HL-60/S4 (cell line): ENCODE results near the gene CEBPZ.
"Not testable (repeated sequence)": the region's sequence is repeated elsewhere in the genome, so short reads cannot be mapped to it uniquely, and the experiment has no call there.

Source experiments
- in situ Hi-C: fragments of 300-500 bp; cut with MboI; formaldehyde crosslinking; loops from 2 replicates; pipeline ENCODE4 v1.14.3; 2022; ENCODE audit warnings: low sequenced_read_pairs

Gene CEBPZ, protein sequence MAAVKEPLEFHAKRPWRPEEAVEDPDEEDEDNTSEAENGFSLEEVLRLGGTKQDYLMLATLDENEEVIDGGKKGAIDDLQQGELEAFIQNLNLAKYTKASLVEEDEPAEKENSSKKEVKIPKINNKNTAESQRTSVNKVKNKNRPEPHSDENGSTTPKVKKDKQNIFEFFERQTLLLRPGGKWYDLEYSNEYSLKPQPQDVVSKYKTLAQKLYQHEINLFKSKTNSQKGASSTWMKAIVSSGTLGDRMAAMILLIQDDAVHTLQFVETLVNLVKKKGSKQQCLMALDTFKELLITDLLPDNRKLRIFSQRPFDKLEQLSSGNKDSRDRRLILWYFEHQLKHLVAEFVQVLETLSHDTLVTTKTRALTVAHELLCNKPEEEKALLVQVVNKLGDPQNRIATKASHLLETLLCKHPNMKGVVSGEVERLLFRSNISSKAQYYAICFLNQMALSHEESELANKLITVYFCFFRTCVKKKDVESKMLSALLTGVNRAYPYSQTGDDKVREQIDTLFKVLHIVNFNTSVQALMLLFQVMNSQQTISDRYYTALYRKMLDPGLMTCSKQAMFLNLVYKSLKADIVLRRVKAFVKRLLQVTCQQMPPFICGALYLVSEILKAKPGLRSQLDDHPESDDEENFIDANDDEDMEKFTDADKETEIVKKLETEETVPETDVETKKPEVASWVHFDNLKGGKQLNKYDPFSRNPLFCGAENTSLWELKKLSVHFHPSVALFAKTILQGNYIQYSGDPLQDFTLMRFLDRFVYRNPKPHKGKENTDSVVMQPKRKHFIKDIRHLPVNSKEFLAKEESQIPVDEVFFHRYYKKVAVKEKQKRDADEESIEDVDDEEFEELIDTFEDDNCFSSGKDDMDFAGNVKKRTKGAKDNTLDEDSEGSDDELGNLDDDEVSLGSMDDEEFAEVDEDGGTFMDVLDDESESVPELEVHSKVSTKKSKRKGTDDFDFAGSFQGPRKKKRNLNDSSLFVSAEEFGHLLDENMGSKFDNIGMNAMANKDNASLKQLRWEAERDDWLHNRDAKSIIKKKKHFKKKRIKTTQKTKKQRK

DNA sequence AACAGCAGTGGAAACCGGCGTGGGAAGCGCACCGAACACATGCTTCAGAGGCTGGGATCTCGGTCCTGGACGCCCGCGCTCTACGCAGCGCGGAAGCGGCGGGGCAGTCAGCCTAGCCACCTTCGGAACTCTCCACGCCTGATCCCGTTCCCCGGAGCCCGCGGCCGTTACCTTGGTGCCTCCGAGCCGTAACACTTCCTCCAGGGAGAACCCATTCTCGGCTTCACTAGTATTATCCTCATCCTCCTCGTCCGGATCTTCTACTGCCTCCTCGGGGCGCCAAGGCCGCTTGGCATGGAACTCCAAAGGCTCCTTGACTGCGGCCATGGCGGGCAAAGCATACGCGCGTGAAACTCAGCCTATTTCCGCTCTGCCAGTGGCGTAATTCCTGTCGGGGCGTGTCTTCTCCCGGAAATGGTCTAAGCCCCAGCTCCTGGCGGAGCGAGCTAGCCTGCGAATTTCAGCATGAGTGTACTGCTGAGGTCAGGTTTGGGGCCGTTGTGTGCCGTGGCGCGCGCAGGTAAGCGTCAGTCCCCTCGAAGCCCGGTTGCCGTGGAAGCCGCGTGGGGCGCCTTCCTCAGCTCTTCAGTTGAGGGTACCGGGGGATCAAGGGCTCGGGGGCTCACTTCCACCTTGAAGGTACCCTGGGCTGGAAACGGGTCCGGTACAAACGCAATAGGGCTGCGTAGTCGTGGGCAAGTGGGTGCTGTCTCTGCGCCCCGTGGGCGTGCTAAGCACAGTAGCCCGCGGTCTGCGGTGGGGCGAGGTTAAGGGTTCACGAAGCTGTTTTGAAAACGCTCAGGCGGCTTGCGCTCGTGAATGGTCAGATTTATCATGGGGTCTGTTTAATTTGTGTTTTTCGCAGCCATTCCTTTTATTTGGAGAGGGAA lies at the start of gene CEBPZ, which contains the start of gene NDUFAF7:
TSS of gene CEBPZ (minus strand) at position 356 of the 890 bp plus-strand sequence. CDS start at position 327, 29 bp downstream.
TSS of gene NDUFAF7 (plus strand) at position 418 of the 890 bp plus-strand sequence. CDS start at position 466, 48 bp downstream.
- in situ Hi-C loops = no loop called here

DNA sequence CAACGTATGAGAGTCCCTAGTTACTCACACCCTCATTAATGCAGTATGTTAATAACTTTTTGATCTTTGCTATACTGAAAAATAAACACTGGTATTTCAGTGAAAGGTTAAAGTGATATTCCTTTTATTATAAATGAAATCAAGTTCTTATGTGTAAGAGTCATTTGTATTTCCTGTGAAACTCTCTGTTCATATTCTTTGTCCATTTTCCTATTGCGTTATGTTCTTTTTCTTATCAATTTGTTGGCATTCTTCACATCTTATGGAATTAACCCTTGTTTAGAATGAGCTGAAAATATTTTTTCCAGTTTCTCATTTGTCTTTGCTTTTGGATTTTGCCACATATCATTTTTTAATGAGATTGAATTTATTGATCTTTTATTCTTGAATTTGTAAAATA lies 44.9 kb upstream of the CEBPZ start:
- in situ Hi-C loops = no loop called here

DNA sequence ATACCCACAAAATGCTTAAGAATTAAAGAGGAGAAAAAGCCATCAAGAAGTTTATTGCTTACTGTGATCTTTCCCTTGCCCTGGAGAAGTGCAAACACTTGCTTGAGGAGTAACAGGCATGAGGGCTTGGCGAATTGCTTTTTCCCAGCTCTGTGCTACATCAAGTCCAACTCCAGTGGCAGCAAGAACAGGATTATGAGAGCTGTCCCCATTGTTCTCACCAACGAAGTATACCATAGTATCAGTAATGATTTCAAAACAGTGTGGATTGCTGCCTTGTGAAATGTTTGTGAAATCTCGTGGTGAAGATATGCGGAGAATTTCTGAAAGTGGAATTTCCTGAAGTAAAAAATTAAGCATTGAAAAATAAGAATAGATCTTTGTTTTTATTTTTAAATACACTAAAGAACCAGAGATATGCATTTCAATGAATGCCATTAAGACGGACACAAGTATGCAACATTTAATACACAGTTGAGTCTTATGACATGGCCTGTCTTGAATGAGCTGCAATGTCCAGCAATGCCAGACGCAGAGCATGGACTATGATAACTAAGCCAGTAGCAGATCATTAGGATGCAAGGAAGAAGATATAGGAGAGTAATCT lies 43.1 kb upstream of the CEBPZ start:
- in situ Hi-C loops = no loop called here

DNA sequence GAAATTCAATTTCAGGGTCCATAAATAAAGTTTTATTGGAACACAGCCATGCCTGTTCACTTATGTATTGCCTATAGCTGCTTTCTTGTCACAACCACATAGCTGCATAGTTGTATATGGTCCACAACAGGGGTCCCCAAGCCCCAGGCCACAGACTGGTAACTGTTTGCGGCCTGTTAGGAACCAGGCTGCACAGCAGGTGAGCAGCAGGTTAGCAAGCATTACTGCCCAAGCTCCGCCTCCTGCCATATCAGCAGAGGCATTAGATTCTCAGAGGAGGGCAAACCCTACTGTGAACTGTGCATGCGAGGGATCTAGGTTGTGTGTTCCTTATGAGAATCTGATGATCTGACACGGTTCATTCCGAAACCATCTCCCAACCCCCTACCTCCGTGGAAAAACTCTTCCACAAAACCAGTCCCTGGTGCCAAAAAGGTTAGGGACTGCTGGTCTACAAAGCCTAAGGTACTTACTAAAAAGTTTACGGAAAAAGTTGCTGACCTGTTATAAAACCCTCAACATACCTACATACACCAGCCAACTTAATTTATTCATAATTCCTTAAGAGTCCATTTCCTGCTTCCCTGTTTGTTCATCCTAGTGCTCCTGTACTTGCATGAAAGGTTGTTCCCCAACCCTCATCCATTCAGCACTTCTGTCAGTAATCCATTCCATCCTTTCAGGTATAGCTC lies 40.1 kb upstream of the CEBPZ start:
- in situ Hi-C loops = no loop called here

DNA sequence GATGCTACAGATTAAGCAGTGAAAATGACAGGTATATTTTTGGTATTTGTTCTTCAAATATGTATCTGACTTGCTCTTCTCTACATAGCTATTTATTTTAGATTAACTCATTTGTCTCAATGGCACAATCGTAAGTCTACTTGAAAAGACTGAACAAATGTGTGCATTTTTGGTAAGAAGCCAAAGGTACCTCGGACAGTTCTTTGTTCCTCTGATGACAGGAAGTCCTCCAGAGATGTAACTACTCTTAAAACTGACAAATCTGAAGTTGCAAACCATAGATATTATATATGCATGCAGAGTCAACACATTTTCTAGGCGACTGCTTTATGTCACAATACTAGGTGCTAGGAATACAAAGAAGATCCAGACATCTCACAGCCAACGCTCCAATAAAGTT lies 36.7 kb upstream of the CEBPZ start:
- in situ Hi-C loops = no loop called here

DNA sequence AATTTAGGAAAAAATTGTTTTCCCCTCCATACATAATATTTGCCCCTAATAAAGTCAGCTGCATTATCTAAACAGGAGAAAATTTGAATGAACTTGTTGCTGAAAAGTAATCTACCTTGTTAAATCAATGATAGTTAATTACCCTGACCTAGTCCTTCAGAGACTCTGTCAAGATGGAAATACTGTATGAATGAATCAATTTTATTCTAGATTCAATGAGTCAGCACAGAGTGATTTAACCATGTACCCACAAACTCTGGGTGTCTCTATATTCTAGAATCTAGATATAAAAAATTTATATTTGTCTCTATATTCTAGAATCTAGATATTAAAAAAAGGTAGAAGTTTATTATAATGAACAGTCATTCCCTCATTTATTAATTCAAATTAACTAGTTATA lies 36.3 kb upstream of the CEBPZ start:
- in situ Hi-C loops = no loop called here

DNA sequence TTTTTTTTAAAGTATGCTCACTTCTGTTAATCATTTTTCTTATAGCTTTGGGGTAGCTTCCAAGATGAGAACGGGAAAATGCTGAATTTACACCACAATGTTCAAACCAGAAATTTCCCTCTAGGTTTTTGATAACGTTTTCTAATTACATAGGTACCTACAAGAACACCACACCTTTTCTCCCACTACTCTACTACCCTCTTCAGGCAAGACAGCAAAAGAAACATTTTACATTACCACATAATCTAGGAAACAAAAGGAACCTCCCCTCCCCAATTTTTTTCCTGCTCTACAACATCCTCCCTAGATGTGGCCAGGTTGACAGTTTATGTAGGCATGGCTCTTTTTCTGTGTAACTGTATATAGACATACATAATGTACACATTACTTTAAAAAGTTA lies 32.4 kb upstream of the CEBPZ start:
- in situ Hi-C loops = no loop called here

DNA sequence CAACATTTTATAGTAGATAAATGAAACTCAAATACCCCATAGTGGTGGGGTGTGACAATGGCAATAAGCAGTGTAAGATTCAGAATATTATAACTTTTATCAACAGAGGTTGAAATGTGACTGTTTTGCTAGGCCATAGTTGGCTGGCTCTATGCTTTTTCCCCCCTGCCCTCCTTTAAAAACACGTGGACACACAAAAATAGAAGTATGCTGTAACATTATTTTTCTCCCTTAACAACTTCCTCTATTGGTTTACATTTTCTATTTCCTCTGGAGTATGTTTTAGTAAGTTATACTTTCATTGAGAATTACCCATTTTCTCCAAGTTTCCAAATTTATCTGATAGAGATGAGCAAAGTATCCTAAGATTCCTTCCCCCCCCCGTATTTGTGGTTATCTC lies 31.1 kb upstream of the CEBPZ start:
- in situ Hi-C loops = no loop called here

DNA sequence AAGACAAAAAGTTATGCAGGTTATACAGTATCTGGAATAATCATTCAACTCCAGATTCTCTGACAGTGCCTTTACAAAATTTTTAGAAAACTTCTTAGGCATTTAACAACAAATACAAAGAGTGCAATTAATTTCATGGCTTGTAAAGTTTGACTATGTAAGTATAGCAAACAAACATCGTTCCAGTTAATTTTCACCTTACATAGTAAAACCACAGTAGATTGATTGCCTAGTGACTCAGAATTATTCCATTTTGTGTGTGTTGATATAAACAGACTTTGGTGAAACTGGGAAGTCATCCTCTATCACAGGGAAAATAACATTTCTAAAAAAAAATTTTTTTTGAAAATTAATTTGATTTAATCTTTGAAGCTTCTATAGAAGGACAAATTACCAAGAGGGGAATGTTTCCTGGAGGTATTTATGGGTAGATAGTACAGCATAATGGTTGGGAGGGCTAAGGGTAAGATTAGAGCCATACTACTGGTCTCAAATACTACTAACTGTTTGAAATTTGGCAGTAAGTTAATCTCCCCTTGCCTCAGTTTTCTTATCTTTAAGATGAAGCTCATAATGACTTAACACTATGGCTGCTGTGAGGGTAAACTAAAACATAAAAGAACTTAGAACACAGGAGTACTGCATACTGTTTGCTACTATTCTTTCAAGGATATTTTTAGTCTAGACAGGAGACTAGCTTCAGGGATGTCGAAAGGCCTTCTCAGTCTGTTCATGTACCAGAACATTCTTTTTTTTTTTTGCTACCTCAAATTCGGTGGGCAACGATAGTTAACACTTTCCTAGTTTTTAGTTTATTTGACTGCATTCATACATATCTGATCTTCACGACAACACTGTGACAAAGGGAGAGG lies 19.7 kb upstream of the CEBPZ start:
- in situ Hi-C loops = no loop called here

DNA sequence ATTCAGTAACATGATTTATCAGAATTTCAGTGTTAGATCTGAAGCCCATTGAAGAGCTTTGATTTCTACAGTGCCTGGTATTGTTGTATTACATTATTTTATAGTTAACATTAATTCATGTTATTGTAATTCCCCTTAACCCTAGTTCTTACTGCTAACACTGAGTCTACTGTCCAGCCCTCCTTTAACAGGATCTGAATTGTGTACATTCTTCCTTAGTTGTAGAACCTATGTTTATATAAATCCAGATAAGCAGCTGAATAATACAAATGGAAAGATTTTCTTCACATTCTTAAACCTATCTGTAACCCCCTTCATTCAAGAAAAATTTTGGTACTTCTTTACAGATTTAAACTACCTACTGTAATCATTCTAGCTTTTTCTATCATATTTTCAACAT lies 14.8 kb upstream of the CEBPZ start:
- in situ Hi-C loops = no loop called here

DNA sequence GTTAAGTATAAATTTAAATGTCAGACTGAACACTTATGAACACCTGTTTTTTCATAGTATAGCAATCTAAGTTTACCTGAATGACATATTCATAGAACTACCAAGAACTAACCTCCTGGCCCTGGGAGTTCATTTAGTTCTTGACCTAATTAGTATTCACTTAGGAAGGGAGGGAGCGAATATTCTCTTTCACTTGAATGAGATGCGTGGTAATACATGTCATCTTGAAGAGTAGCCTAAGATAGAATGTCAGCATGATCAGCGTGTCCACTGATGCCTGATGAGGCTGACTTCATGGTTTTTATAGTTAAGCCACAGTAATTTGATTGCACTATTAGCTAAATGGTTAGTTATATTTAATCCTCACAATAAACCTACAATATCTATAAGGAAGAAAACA lies 13.4 kb upstream of the CEBPZ start:
- in situ Hi-C loops = no loop called here

DNA sequence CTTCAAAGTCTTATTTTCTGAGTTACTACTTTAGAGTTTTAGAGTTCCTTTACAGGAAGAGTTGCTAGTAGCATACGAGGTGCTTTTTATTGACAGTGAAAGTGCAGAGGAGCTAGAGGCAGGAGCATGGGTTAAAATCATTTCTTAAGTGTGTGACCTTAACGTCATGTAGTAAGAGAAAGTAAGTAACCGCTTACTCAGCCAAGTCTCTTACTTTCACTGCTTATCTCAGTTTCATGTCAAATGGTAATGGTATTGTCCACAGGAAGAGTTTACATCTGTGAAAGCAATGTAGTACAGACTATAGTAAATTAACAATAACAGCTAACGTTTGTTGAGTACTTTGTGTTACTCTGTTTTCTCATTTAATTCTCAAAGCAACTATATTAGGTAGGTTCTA lies 12.6 kb upstream of the CEBPZ start:
- in situ Hi-C loops = no loop called here

DNA sequence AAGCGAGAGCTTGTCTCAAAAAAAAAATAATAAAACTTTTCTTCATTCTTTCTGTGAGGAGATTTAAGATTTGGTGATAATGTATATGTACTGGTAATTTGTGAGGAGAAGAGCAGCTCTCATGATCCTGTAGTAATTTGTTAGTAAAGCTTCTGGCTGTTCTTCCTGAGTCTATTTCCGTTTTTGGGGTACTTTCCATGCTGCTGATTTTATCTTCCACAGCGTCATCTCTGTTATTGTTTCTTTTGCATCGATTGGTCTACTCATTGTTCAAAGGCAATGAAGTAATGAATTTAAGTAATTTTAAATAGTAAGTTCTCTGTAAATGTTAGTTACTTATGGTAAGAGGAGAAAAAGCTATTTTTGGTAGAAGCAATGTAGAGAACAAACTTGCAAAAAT lies 12.0 kb upstream of the CEBPZ start:
- in situ Hi-C loops = no loop called here

DNA sequence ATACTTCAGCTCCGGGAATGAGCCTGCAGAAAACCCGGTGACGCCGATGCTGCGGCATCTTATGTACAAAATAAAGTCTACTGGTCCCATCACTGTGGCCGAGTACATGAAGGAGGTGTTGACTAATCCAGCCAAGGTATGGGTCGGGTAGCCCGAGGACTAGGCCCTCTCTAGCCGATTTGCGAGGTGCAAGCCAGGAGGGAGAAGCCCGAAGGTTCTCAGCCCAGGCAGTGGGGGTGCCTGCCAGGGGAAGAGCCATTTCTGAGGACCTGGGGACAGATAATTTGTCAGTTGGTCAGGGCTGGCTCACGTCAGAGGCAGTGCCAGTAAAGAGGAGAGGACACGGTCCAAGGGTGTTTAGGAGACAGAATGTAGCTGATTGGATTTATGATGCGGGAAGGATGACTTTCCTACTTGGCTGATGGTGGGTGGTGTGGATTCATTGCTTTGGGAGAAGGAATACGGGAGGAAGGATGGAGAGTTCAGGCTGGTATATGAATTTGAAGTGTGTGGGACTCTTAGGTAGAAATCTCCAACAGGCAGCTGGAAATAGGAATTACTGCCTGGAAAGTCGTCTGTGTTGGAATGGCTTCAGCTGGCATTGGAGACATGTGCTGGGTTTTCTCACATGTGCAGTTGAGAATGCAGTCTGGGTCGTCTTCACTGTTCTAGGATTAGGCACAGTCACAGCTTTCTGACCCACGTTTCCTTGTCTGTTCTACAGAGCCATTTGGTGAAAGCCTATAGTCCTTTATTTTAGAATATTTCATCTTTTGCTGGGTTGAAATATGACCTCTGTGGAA lies 936 bp upstream of the CEBPZ start:
- in situ Hi-C loops = no loop called here

DNA sequence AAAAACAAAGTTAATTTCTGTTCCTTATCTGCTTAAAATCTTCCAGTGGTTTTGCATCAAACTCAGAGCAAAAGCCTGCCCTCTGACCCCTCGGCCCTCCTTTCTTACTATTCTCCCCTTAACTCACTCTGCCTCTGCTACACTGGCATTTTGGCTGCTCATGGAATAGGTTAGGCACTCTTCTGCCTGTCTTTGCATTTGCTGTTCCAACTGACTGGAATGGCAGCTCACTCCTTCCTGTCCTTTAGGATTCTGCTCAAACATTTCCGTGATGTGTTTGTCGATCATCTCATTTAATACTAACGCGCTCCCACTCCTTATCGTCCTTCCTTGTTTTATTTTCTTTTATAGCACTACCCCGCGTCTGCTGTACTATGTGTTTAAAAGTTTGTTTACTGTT lies 815 bp downstream of the CEBPZ start:
- in situ Hi-C loops = no loop called here

DNA sequence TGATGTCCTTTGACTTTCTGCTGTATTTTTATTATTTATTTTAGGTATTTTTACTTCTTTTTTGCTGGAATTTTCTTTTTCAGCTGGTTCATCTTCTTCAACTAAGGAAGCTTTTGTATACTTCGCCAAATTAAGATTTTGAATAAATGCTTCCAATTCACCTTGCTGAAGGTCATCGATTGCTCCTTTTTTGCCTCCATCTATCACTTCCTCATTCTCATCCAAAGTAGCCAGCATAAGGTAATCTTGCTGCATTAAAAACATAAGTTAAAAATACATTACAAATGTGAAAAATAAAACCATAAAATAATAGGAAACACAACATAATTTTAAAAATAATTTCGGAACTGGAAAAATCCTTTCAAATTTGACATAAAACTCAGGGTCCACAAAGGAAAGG lies 2.6 kb downstream of the CEBPZ start:
- in situ Hi-C loops = no loop called here

DNA sequence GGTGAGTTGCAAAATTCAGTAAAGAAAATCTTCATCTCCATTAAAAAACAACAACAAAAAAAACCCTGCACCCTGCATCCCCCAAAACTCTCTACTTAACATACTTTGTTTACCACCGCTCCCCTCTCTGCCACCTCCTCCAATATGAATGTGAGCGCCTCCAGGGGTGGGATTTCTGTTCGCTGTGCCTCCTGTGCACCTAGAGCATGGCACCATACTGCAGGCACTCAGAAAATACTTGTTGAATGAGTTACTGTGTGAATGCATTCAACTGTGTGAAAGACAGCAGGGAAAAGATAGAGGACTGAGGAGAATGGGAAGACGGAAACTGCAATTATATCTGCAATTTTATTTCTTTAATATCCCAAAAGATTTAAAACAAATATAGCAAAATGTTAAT lies 4.5 kb downstream of the CEBPZ start:
- in situ Hi-C loops = no loop called here

DNA sequence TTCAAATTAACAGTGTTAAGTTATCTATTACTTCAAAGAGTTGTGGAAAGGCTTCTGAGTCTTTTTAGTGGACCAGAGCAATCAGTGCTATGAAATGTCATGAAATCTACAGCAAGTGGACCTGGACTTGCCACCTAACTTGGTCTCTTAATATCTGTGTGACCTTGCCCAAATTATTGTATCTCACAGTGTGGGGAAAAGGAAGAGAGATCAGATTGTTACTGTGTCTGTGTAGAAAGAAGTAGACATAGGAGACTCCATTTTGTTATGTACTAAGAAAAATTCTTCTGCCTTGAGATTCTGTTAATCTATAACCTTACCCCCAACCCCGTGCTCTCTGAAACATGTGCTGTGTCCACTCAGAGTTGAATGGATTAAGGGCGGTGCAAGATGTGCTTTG lies 6.3 kb downstream of the CEBPZ start:
- in situ Hi-C loops = not testable (repeated sequence)
